HCEC 1CT (cell line): ENCODE results near the gene DCUN1D1.

ENCODE experiments used
- DNase-seq: peaks from one replicate; pipeline ENCODE4 v3.0.0-alpha.2; 2017

Gene DCUN1D1

DNA sequence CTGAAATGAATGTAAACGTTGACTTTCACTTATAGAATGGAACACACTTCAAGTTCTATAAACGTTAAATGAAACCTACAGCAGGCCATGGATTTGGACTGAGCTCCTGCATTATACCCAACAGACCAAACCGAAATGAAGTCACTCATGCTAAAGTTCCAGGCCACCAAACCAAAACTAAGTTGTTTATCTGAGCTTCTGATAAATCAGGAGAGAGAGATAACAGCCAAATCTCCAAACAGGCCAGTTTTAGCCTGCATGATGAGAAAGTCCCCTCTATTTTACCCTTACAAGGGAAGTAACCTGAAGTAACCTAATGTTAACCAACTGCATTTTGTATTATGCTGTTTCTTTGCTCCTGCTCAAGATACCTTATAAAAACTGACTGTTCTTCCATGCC, 44.5 kb downstream of the DCUN1D1 start:
- no peak for DNase-seq

DNA sequence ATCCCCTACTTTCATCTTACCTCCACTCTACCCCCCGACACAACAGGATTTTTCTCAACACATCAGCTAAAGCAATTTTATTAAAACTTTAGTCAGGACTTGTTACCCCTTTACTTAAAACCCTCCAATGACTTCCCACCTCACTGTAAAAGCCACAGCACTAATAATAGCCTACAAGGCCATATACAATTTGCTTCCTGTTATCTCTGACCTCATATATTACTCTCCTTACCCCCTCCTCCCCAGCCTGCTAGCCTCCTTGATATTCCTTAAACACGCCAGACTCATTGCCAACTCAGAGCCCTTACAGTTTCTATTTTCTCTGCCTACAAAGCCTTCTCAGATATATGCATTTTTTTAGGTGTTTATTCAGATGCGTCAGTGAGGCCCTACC, 54.4 kb downstream of the DCUN1D1 start:
- DNase-seq, result no peak

DNA sequence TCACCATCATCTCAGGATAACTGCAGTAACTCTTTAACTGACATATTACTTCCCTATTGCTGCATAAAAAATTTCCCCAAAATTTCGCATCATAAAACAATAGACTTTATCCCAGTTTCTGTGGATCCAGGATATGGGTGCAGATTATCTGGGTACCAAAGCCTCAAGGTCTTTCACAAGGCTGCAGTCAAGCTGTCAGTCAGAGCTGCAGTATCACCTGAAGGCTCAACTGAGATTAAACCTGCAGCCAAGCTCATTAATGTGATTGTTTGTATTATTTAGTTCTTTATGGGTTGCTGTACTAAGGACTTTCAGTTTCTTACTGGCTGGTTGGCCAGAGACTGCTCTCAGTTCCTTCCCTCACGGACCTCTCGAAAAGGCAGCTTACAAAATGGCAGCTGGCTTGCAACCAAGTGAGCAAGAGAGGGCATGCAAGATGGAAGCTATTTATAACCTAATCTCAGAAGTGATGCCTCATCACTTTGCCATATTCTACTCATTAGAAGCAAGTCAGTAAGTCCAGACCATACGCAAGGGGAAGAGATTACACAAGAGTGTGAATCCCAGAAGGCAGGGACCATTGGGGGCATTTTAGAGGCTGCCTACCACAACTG, 54.9 kb downstream of the DCUN1D1 start:
- no peak for DNase-seq

DNA sequence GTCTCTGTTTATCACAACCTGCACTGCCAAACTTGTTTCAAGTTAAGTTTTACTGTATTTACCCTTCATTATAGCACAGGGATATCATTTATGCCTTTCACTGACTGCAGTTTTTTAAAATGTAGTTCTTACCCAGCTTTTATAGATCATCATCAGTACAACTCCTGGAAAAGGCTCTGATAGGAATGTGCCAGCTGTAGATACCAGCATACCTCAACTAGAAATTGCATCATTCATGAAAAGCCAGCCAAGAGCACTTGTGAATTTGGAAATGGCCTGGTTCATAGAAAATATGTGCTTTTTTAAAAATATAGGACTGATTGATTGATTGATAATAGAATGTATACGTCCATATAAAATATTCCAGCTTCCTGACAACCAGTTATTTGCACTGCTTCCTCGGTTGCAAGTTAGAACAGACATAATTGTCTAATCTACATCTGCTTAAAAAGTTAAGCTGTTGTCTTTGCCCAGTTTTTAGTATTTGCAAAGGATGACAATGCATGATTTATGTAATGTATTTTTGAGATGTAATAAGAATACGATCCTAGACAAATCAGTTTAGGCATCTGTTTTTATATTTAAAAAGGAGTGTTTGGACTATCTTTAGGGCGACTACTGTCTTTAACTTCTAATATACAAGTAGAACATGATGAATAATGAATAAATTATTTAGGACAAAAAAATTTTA, 58.5 kb downstream of the DCUN1D1 start:
- DNase-seq, result no peak

DNA sequence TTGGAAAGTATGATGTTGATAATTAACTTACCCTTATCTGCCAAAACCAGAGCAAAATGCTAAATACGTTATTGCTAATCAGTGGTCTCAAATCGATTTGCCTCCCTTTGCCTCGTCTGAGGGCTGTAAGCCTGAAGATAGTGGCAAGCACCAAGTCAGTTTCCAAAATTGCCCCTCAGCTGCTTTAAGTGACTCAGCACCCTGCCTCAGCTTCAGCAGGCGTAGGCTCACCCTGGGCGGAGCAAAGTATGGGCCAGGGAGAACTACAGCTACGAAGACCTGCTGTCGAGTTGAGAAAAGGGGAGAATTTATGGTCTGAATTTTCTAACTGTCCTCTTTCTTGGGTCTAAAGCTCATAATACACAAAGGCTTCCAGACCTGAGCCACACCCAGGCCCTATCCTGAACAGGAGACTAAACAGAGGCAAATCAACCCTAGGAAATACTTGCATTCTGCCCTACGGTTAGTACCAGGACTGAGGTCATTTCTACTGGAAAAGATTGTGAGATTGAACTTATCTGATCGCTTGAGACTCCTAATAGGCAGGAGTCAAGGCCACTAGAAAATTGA, 59.7 kb downstream of the DCUN1D1 start:
- DNase-seq, result no peak

DNA sequence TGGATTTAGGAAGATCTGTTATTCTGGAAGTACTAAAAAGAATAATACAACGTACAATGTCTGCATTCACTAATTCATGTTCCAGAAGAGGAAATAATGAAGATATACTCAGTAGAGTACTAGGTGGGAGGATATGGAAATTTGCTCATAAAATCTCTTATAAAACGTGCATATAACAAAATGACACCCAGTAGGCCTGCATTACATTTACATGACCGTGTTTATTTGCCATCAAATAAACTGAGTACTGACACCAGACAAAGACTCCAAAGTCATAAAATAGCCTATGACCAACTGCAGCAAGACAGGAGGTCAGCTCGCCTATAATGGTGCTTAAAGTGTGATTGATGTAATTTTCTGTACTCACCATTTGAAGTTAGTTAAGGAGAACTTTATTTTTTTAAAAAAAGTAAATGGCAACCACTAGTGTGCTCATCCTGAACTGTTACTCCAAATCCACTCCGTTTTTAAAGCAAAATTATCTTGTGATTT, 60.4 kb downstream of the DCUN1D1 start:
- DNase-seq, result no peak

DNA sequence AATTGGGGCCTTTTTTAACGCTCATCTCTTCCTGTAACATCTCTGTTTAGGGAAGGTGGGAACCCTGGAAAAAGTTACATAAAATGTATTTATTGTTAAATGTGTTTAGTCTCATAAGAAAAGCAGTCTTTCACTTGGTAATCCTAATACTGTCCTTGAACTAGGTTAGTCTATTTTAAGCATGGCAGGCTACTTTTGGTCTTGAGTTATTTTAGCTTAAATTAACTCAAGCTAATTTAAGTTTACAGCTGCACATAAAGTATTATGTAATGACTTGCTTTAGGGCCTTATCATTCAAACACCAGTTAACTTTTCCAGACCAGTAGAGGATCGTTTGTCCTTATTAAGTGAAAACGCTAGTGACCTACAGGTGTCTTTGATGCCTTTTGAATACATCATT, 63.2 kb downstream of the DCUN1D1 start:
- no peak for DNase-seq

DNA sequence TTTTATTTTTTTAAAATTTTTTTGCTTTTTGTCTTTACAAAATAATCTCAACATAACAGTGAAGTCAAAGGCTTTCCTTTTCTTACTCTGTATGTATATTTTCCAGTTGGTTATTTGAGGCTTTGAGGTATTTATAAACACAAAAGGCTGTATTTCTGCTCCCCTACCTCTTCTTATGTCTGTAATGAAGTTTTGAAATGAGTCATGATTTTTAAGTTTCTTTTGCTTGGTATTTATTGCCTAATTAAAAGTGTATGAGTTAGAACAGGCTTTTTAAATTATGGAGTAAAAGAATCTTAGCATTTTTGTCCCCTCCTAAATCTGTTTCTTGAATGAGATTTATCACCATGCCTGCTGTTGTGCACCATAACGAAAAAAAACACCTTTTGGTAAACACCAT, 66.0 kb downstream of the DCUN1D1 start:
- no peak for DNase-seq

DNA sequence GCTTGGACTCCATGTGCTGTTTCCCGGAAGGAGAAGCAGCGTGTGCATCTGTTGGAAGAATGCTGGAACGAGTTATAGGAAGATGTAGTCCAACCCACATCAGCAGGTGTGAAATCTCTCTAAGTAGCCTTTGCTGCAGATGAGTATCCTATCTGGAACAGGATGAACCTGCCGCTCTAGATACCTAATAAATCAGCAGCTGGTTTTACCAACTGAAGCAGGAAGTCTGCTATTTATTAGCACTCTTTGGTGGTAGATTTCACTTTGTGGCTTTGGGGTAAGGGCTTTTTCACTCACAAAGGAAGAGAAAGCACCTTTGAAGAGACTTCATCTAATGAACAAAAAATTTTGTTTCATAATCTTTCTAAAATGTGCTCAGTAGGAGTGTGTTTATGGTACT, 66.4 kb downstream of the DCUN1D1 start:
- DNase-seq, result no peak

DNA sequence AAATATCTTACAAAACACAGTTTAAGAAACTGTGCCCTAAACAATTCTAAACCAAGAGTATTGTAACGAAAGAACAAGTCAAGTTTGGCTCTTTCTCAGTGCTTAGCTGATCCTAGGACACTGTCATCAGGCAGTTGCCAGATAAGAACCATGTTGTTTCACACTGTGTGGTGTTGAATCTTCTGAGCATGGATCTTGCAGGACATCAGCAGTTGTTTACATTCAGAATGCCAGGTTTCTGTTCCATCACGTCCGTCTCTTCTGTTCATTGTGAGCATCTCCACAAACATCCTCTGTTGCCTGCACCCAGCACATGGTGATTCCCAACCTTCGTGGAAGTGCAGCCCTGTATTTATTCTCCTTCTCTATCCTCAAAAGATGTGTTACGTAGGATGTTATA, 67.9 kb downstream of the DCUN1D1 start:
- no peak for DNase-seq

DNA sequence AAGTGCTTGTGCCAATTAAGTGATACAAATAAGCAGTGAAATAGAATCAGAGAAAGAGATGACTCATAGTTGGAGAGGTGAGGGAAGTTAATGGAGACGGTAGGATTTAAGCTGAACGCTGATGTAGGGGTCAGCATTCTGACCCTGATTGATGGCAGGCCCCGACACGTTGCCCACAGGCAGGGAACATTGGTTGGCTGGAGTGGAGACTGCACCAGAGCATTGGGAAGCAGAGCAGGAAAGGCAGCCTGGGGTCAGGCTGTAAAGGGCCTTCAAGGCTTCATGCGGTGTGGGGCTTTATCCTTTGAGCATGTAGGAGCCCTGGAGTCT, 68.6 kb downstream of the DCUN1D1 start:
- DNase-seq, result no peak

DNA sequence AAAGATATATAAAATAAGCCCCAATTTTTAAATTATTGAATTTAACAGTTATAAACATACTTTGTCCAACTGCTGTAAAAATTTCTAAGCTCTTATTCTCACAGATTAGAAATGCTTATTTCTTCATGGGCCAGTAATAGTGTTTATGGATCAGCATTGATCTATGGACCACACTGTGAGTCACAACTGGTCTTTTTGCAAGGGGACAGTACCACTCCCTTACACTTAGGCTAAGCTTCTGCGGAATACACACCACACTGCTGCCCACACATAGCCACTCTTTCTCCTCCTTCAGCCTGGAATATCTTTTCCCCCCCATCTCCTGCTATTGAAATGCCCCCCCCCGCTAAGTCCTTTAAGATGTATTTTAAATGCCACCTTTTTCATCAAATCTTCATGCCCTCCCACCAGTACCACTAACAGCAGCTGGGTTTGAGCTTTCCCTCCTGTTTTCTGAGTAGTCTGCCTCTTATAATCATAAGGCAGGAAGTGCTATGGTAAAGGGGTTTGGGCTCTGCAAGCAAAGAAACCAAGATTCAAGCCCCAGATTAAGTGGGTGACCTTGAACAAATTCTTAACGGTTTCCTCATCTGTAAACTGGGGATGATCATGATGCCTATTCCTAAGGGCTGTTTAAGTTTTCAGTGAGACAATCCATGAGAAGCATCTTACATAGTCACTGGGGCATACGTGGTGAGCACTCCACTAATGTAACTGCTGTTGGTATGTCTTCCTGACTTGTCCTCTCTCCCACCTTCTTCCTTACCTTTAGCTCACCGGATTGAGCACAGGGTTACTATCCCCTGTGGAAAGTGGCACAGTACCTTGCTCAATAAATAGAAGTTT, 69.2 kb downstream of the DCUN1D1 start:
- no peak for DNase-seq

DNA sequence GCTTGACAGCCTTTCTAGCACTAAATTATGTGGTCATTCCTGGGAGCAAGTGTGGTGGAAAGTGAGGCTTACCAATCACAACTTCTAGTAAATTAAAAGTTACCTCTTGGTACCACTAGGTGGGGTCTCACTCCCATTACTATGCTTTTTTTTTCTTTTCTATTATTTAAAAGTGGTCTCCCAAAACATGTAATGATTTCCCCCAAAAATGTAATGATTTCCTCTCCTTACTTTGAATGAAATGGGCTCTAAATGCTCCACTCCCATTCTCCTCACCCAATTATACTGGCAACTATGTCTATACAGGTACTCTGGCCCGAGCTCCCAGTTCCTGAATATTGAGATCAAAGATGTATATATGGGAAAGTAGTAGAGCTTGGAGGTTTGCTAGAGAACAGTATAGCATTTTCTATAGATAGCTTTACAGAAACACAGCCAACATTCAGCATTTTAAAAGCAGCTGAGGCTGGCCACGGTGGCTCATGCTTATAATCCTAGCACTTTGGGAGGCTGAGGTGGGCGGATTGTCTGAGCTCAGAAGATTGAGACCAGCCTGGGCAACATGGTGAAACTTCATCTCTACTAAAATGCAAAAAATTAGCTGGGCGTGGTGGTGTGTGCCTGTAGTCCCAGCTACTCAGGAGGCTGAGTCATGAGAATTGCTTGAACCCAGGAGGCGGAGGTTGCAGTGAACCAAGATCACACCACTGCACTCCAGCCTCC, 70.9 kb downstream of the DCUN1D1 start:
- DNase-seq, result peak; percentile 36

DNA sequence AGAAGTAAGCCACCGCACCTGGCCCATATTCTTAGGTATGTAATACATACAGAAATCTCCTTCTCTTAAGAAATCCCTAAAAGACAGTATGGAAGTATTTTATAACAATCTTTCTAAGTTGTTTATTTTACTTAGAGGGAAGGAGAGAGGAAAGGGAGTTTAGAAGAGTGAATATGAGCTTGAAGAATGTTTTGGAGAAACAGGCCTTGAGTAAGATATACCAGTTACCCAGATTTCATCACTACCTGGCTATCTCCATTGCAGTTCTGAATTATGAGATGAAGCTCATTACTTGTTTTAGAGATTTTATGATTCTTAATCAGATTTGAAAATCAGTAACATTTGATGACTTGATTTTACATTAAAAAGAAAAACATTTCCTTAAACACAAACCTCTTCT, 71.9 kb downstream of the DCUN1D1 start:
- peak; percentile 36 for DNase-seq

DNA sequence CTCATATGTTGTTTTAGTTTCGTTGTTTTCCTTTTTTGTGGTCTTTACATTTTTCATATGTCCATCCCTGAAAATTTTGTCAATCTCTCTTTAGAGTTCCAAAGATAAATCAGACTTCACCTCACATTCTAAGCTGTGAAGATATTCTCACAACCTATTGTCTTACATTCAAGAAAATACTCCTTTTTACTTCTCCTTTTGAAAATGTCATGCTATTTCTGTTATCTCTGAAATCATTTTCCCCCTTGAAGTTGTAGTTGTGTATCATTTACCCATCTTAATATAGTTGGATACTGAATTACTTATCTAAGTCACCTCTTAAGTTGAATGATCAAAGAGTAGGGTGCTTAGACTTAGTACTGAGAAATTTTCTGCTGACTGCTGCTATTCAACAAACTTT, 74.3 kb downstream of the DCUN1D1 start:
- DNase-seq, result no peak

DNA sequence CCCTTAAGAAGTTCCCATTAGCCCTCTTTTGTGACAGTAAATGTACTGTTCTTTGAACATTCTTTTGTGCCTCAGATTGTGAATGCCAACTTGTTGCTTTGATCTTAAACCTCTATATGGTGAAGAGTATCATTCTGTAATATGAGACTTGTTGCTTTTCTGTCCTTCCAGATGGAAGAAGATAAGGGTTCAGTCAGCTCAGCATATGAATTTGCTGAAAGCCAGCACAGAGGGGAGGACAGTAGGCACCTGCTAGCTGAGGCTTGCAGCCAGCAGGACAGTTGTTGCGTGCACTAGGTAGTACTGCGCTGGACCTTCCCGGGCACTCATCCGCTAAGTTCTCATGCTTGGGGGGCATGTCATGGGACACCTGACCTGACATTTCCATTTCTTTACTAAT, 74.7 kb downstream of the DCUN1D1 start:
- DNase-seq, result no peak

DNA sequence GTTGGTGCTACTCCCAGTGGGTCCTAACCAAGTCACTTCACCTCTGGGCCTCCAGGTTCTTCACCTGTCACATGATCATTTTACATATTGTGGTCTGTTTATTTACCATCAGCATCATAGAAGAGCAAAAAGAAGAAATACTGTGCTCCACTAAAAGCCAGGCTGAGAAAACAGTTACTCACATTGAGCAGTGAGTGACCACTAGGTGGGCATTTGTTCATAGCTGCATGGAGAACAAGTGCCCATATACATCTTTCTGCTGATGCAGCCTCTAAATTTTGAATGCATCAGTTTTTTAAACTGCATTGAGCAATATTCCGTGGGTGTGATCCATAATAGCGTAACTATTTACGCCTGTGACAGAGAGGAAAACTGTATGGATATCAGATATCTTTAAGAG, 76.2 kb downstream of the DCUN1D1 start:
- no peak for DNase-seq

DNA sequence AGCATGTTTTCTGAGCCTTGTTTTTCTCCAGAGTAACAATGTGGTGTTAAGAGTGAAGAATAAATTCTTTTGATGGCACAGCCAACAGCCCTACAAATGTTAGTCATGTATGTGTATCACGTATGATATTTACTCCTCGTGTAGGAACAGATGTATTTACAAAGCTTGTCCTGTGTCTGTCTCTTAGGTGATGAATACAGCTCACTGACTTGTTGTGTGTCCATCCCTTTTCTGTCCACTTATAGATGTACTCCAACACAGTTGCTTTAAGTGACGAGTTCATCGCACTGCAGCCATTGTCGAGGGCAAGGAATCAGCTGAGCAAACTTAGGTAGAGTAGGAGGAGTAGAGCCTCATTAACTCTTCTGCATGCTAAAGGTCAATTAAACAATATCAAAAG, 78.1 kb downstream of the DCUN1D1 start:
- no peak for DNase-seq

DNA sequence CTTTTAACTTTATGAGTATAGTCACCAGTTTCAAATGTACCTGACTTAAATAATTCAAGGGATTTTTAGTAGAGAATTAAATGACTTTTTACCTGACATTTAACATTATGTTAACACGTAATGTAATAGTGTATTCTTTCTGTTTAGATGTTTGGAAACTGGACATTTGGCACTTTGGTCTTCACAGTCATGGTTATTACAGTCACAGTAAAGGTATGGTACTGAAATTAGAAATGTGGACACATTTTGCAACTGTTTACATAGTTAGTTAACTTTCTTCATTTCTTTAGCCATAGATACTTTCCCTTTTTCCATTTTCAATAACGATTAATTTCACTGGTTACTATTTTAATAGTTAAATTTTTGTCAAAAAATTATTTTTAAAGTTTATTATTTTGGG, 83.8 kb downstream of the DCUN1D1 start:
- no peak for DNase-seq

DNA sequence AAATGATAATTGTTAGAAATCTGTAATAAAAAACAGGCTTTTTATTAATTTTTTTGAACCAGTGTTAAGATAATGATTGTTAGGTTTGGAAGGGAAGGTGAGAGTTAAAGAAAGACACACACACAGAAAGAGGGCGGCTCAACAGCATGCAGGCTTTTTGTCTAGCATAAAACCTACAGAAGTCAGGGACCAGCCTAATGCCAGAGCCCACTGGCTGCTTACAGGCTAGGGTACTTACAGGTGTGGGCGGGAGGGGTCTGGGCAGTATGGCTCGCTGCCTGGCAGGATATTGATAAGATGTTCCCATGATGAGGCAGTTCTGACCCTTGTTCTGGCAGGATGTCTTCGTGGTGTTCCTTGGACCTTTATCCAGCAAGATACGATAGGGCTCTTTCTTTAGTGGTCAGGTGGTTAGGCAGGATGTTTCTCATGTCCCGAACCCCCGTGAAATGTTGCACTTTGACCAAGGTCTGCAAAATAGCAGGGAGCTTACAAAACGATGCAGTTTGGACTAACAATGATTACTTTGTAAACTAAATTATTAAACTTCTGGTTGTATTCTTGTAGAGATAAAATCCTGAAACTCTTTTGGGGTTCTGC, 84.7 kb downstream of the DCUN1D1 start:
- DNase-seq, result no peak

DNA sequence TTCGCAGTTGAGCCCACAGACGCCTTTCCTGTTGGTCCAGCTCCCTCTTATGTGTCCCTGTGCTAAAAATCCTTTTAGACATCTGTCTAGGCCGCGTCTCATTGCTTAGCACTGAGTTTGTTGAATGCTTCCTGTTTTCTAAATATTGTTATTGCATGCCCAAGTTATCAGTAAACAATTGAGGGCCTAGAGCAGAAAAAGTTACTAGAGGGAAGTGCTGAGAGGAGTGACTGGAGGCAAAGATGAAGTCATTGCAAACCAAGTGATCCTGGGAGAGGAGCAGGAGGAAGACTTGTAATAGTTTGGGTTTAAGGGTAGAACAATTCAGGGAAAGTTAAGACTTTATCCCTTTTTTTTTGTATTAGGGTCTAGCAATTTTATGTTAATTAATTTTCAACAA, 88.1 kb downstream of the DCUN1D1 start:
- no peak for DNase-seq

DNA sequence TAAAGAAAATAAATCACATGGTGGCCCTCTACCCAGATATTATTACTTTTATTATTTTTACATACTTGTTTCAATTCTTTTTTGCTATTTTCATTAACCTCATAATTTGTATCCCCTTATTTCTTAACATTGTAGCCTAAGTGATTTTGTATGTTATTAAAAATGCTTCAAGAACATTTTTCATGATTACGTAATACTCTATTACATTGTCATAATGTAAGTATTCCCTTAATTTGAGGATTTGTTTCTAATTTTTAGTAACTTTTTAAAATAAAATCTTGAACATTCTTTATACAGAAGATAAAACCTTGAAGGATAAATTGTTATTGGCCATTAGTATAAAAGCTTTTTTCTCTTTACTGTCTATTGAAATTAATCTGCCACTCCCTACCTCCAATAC, 89.0 kb downstream of the DCUN1D1 start:
- no peak for DNase-seq
